PC-9 (cell line): ENCODE measurements around the gene ROR2.

Experiments
- CTCF ChIP-seq: fragments of 200-600 bp; sonication (generic); conservative IDR thresholded peaks from 2 replicates; pipeline ENCODE4 v1.6.1; 2017; ENCODE audit warnings: mixed run types, antibody characterized with exemption, mild to moderate bottlenecking, moderate library complexity
- EZH2 ChIP-seq: fragments of 200-600 bp; sonication (generic); IDR thresholded peaks from 2 replicates; pipeline ENCODE4 v1.8.0; 2017; ENCODE audit warnings: antibody characterized with exemption, low read depth

GRCh38 chr9:91723420-91724067, 226.5 kb downstream of the ROR2 start:
- no peak for TF ChIP-seq CTCF
- TF ChIP-seq EZH2, result no peak
